OCI-LY3 (cell line): ENCODE data around the gene WFDC2.
"Not testable (repeated sequence)": the region's sequence is repeated elsewhere in the genome, so short reads cannot be mapped to it uniquely, and the experiment has no call there.

ENCODE experiments used
- H2AFZ ChIP-seq: fragments of 200-600, 300-600 bp; shearing (Covaris generic); 2 replicates; pipeline ENCODE4 v1.6.0; 2014; ENCODE audit warnings: antibody characterized with exemption, low read depth, low read length
- H3K27ac ChIP-seq: fragments of 200-600, 300-600 bp; sonication (generic); 2 replicates; pipeline ENCODE4 v1.5.1; 2014; ENCODE audit warnings: mild to moderate bottlenecking, low read length, moderate library complexity, mixed read lengths
- H3K27me3 ChIP-seq: fragments of 200-600, 300-600 bp; sonication (generic); 2 replicates; pipeline ENCODE4 v1.6.1; 2014; ENCODE audit warnings: low read depth, low read length, mixed read lengths
- H3K36me3 ChIP-seq: fragments of 200-600, 300-600 bp; sonication (generic); replicated peaks from 2 replicates; pipeline ENCODE3; 2014; ENCODE audit warnings: low read depth, low read length, mixed read lengths
- H3K4me1 ChIP-seq: fragments of 300-600, 200-600 bp; sonication (generic); 2 replicates; pipeline ENCODE4 v1.6.1; 2014; ENCODE audit warnings: low read length, mixed read lengths
- H3K4me2 ChIP-seq: fragments of 200-600, 300-600 bp; sonication (generic); 2 replicates; pipeline ENCODE4 v1.6.1; 2014; ENCODE audit warnings: low read length, mixed read lengths
- H3K4me3 ChIP-seq: fragments of 300-600, 200-600 bp; sonication (generic); 2 replicates; pipeline ENCODE4 v1.5.1; 2014; ENCODE audit warnings: antibody characterized with exemption, mild to moderate bottlenecking, low read length, moderate library complexity
- H3K79me2 ChIP-seq: fragments of 300-600, 200-600 bp; shearing (Covaris generic); 2 replicates; pipeline ENCODE4 v1.6.1; 2014; ENCODE audit warnings: mild to moderate bottlenecking, low read length, mixed read lengths
- H3K9ac ChIP-seq: fragments of 300-600, 200-600 bp; shearing (Covaris generic); 2 replicates; pipeline ENCODE4 v1.6.0; 2014; ENCODE audit warnings: mild to moderate bottlenecking, low read length, moderate library complexity
- H3K9me3 ChIP-seq: fragments of 200-600, 300-600 bp; shearing (Covaris generic); 2 replicates; pipeline ENCODE4 v1.6.1; 2014; ENCODE audit warnings: low read length, mixed read lengths; ENCODE audit not compliant: insufficient read depth
- H4K20me1 ChIP-seq: fragments of 200-600, 300-600 bp; sonication (generic); 2 replicates; pipeline ENCODE4 v1.6.1; 2016; ENCODE audit warnings: low read length, mixed read lengths; ENCODE audit not compliant: insufficient read depth
- EZH2phosphoT487 ChIP-seq: fragments of 200-600 bp; shearing (Covaris generic); IDR thresholded peaks from 2 replicates; pipeline ENCODE4 v1.6.1; 2018; ENCODE audit warnings: antibody characterized with exemption, mixed run types, low read depth
- TF ChIP-seq, protein P1 (sequence below): fragments of 200-600, 300-600 bp; sonication (generic); IDR thresholded peaks from 2 replicates; pipeline ENCODE4 v1.5.1; 2014; ENCODE audit warnings: antibody characterized with exemption, low read length, low read depth

Gene WFDC2

GRCh38 chr20:45467861-45468260, 1.7 kb upstream of the WFDC2 start:
- TF ChIP-seq, protein P1, sequence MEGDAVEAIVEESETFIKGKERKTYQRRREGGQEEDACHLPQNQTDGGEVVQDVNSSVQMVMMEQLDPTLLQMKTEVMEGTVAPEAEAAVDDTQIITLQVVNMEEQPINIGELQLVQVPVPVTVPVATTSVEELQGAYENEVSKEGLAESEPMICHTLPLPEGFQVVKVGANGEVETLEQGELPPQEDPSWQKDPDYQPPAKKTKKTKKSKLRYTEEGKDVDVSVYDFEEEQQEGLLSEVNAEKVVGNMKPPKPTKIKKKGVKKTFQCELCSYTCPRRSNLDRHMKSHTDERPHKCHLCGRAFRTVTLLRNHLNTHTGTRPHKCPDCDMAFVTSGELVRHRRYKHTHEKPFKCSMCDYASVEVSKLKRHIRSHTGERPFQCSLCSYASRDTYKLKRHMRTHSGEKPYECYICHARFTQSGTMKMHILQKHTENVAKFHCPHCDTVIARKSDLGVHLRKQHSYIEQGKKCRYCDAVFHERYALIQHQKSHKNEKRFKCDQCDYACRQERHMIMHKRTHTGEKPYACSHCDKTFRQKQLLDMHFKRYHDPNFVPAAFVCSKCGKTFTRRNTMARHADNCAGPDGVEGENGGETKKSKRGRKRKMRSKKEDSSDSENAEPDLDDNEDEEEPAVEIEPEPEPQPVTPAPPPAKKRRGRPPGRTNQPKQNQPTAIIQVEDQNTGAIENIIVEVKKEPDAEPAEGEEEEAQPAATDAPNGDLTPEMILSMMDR: no peak
- no peak for TF ChIP-seq EZH2phosphoT487
- H3K4me2 ChIP-seq: no peak overlapping the region
- H4K20me1 ChIP-seq: no peaks in the 10 kb centered on the region
- H3K27ac ChIP-seq: no peak overlapping the region
- no peaks in the 10 kb centered on the region for H3K9me3 ChIP-seq
- H3K4me1 ChIP-seq: peaks cover 5% of the 10 kb centered on the region
- H2AFZ ChIP-seq: no peak overlapping the region
- H3K9ac ChIP-seq: no peak overlapping the region
- H3K79me2 ChIP-seq: no peaks in the 10 kb centered on the region
- H3K4me3 ChIP-seq: no peak overlapping the region
- no peaks in the 10 kb centered on the region for H3K36me3 ChIP-seq
- peaks cover 83% of the 10 kb centered on the region for H3K27me3 ChIP-seq

- Histone ChIP-seq H3K4me3 (peak overlapping the region; percentile 70), H3K9me3 (no peaks in the 10 kb centered on the region), H3K9ac (peak overlapping the region; percentile 22), H3K27me3 (peaks cover 62% of the 10 kb centered on the region), H3K27ac (no peak overlapping the region), H3K4me2 (peak overlapping the region; percentile 77), H3K4me1 (no peaks in the 10 kb centered on the region; the same call in 1 of the 2 replicates), H4K20me1 (no peaks in the 10 kb centered on the region), H3K79me2 (no peaks in the 10 kb centered on the region), H2AFZ (peak overlapping the region; percentile 16; the same call in 1 of the 2 replicates), H3K36me3 (no peaks in the 10 kb centered on the region)
- no peak for TF ChIP-seq EZH2phosphoT487
- TF ChIP-seq, protein P1: no peak
Measured at GRCh38 chr20:45470262-45470931, 844 bp downstream of the WFDC2 start.

GRCh38 chr20:45470937-45471336, 1.4 kb downstream of the WFDC2 start:
- Histone ChIP-seq H3K9ac (peak overlapping the region; percentile 22), H3K36me3 (no peaks in the 10 kb centered on the region), H3K27me3 (peaks cover 57% of the 10 kb centered on the region), H3K9me3 (no peaks in the 10 kb centered on the region), H2AFZ (0 out of 2 replicates have a peak overlapping the region, but pooled peaks have one; percentile 16), H3K4me3 (peak overlapping the region; percentile 70), H3K27ac (no peak overlapping the region), H3K4me1 (no peaks in the 10 kb centered on the region; the same call in 1 of the 2 replicates), H4K20me1 (no peaks in the 10 kb centered on the region), H3K79me2 (no peaks in the 10 kb centered on the region), H3K4me2 (peak overlapping the region; percentile 77)
- TF ChIP-seq EZH2phosphoT487: no peak
- TF ChIP-seq, protein P1: peak; percentile 50

GRCh38 chr20:45472286-45472685, 2.7 kb downstream of the WFDC2 start:
- H3K4me3 ChIP-seq, H3K36me3 ChIP-seq, H3K9me3 ChIP-seq, H3K9ac ChIP-seq, H2AFZ ChIP-seq, H3K27ac ChIP-seq, H3K4me1 ChIP-seq, H4K20me1 ChIP-seq, H3K4me2 ChIP-seq, H3K79me2 ChIP-seq: not testable (repeated sequence)
- peaks cover 53% of the 10 kb centered on the region for H3K27me3 ChIP-seq

DNA sequence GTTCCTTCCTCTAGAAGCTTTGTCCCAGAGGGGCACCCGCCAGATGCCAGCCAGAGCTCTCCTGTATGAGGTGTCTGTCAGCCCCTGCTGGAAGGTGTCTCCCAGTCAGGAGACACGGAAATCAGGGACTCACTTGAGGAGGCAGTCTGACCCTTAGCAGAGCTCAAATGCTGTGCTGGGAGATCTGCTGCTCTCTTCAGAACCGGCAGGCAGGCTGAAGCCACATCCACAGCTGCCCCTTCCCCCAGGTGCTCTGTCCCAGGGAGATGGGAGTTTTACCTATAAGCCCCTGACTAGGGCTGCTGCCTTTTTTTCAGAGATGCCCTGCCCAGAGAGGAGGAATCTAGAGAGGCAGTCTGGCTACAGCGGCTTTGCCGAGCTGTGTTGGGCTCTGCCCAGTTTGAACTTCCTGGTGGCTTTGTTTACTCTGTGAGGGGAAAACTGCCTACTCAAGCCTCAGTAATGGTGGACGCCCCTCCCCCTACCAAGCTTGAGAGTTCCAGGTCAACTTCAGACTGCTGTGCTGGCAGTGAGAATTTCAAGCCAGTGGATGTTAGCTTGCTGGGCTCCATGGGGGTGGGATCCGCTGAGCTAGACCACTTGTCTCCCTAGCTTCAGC, 8.1 kb downstream of the WFDC2 start:
- not testable (repeated sequence) for H3K9me3 ChIP-seq, H3K4me2 ChIP-seq, H4K20me1 ChIP-seq, H2AFZ ChIP-seq, H3K4me3 ChIP-seq, H3K79me2 ChIP-seq, H3K4me1 ChIP-seq, H3K27ac ChIP-seq, H3K9ac ChIP-seq, H3K36me3 ChIP-seq
- peaks cover 37% of the 10 kb centered on the region for H3K27me3 ChIP-seq
